ENCODE results near the gene SHCBP1L.
"Not testable (repeated sequence)": the region's sequence is repeated elsewhere in the genome, so short reads cannot be mapped to it uniquely, and the experiment has no call there.

The SHCBP1L gene

DNA sequence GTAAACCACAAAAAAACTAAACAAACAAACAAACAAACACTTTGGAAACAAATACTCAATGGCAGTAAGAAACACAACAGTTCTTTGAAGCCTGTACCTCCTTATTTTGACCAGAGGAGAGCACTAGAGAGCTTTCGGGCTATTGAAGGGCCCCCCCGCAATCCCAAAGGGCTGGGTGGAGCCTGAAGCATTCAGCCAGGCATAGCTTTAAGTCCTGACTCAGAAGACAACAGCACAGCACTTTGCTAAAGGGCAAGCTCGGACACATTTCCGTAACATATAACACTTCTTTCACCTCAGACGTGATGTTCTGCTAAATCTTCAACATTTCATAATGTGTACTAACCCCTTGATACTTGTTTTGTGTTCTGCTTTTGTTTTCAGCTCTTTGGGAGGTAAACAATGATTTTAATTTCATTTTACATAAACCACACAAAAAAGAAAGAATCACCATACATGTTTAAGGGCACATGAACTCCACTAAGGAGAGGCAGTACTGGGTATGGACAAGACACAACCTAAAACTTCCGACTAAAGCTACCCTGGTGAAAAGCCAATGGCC lies 9.7 kb upstream of the SHCBP1L start:
- DNase-seq = peak; percentile 77 to 78

DNA sequence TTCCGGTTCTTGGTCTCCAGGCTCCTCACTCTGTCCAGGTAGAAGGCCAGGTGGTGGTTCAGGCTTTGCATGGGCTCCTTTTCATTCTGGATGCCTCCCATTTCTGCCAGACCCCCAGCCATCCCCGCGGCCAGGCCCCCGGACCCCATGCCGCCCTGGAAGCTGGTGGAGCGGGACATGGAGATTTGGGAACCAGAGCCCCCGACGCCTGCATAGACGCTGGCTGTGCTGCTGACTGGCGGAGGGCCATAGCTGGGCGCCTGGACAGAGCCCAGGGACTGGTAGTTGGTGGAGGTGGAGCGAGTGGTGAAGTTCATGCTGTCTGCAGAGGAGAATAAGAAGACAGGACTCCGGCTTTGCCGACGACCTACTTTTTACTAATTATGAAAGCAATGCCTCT lies 7.1 kb upstream of the SHCBP1L start:
- DNase-seq = no peak

DNA sequence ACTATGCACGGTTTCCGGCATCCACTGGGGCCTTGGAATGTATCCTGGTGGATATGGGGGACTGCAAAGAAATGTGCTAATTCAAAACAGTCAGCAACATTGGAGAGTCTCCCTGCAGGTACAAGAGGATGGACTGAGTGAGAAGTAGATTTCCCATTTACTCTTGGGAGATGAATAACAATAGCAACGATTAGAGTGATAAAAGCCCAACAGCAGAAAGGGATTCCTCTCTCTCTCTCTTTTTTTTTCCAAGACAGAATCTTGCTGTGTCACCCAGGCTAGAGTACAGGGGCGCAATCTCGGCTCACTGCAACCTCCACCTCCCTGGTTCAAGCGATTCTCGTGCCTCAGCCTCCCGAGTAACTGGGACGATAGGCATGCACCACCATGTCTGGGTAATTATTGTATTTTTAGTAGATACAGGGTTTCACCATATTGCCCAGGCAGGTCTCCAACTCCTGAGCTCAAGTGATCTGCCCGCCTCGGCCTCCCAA lies 5.0 kb upstream of the SHCBP1L start:
- no peak for DNase-seq

DNA sequence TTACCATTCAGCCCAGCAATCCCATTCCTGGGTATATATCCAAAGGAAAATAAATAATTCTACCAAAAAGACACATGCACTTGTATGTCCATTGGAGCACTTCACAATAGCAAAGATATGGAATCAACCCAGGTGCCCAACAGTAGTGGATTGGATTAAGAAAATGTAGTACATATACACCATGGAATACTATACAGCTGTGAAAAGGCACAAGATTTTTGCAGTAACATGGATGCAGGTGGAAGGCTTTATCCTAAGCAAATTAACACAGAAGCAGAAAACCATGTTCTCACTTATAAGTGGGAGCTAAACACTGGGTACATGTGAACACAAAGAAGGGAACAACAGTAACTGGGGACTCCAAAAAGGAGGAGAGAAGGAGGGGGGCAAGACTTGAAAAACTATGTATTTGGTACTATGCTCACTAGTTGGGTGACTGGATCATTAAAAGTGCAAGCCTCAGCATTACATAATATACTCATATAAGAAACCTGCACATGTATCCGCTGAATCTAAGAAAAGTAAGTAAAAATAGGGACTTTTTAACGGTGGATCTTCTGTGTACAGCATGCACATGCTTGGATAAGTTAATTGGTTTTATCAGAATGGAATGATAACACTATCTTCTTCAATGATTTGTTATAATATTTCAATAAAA lies 3.9 kb upstream of the SHCBP1L start:
- DNase-seq = no peak

DNA sequence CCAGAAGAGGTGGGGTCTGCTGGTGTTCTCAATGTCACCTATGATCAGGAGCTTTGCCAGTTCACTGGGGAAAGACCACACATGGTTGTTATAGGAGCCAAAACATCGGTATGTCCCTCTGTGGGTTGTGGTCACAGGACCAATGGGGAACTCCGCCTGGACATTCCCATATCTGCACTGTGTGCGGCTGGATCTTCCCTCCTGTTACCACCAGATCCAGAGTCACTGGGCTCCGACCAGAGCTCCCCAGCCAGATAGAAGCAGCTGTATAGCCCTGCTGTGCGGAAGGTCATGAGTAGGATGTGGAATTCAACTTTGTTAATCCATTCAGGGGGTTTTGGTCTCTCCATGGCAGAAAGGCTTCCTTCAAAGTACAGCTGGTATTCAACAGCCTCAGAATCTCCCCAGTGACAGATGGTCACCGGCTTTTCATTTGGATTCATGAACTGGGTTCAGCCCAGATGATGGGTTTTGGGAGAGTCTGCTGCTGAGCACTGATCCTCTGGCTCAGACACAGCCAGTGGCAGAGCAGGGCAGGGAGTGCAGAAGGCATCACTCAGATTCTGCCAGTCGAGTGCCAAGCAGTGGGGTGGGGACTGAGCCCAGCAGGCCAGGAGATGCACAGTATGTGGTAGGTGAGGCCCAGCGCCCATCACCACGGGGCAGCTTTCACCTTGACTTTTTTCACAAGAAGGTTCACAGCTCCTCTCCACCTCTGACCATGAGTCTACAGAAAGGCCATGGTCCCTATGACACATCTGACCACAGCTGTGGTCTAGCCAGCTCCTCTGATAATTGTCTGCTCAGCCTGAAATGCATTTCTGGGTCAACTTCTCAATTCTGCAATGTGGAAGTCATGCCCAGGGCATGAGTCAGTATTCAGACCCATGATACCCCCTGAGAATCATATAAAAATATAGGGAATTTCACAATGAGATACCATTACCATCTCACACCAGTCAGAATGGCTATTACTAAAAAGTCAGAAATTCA lies 2.9 kb upstream of the SHCBP1L start:
- no peak for DNase-seq

DNA sequence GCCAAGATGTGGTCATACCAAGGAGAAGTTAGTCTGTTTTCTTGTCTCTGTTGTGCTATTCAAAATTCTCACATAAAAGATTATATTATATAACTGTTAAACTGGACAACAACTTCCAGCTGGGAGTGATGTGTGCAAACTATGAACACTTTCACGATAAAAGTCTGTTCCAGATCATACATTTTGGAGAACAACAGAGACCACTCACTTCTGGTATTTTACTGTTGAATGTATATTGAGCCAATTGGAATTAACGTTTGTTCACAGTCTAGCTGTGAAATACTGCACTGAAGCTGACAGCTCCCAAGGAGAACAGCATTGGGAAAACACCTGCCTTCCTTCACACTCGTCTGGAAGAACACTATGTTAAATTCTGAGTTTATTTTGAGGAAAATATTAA lies 860 bp upstream of the SHCBP1L start:
- DNase-seq = no peak

DNA sequence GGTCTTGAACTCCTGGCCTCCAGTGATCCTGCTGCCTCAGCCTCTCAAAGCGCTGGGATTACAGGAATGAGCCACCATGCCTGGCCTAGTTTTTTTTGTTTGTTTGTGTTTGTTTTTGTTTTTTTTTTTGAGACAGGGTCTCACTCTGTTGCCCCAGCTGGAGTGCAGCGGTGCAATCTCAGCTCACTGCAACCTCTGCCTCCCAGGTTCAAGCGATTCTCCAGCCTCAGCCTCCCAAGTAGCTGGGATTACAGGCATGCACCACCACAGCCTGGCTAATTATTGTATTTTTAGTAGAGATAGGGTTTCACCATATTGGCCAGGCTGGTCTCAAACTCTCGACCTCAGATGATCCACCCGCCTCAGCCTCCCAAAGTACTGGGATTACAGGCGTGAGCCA lies 9.6 kb downstream of the SHCBP1L start:
- DNase-seq = not testable (repeated sequence)

DNA sequence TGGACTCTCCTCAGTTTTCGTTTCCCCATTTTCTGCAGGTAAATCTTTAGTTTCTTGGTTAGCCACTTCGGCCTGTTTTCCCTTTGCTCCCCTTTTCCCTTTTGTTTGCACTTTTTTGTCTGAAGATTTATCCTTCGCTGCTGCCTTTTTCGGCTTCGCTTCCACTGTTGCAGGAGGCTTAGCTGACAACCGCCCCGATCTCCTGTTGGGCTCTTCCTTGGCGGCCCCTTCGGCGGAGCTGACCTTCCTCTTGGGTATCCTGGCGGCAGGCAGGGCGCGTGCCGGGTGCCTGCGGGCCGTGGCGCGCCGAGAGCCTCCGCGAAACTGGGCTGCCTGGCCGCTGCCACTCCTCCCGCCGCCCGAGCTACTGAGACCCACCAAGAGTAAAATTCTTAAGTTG lies 10.8 kb downstream of the SHCBP1L start:
- DNase-seq = not testable (repeated sequence)

DNA sequence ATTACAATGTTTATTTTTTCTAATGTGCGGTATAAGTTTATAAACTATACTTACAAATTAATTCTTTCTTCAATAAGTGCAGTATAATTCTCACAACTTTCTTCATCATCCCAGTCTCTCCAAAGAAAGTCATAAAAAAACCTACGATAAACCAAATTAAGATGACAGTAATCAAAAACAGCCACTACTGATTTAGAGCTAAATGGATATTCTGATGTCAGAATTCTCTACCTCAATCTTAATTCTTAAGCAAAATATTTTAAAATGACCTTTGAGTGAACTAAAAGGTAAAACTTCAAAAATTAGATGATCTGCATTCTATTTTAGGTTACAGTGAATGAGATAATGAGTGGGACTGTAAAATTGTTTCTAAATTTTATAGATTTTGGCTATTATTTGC lies 13.6 kb downstream of the SHCBP1L start:
- no peak for DNase-seq

DNA sequence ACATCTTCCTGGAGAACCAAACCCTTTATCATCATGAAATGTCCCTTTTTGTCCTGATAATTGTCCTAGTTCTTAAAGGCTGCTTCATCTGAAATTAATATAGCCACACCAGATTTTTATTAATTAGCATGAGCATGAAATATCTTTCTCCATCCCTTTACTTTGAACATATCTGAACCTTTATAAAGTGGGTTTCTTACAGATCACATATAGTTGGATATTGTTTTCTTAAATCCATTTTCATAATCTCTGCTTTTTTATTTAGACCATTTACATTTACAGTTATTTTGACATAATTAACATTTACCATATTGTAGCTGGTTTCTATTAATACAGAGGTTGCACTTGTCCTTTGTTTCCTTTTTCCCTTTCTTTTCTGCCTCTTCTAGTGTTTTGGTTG lies 17.2 kb downstream of the SHCBP1L start:
- DNase-seq = no peak

DNA sequence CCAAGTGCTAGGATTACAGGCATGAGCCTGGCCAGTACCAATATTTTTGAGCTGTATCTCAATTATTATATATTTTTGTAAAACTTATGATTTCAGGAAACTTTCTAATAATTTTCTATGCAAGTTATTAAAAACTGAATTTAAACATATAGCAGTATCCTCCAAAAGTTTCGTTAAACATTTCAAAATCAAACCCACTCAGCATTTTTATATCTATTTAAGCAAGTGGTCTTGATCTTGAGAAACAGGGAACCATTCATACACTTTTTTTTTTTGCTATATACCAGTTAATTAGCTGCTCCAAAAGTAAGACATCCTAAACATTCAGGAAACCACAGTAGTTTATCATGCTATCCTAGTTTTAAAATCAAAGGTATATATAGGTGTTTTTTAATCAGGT lies 22.0 kb downstream of the SHCBP1L start:
- DNase-seq = no peak

DNA sequence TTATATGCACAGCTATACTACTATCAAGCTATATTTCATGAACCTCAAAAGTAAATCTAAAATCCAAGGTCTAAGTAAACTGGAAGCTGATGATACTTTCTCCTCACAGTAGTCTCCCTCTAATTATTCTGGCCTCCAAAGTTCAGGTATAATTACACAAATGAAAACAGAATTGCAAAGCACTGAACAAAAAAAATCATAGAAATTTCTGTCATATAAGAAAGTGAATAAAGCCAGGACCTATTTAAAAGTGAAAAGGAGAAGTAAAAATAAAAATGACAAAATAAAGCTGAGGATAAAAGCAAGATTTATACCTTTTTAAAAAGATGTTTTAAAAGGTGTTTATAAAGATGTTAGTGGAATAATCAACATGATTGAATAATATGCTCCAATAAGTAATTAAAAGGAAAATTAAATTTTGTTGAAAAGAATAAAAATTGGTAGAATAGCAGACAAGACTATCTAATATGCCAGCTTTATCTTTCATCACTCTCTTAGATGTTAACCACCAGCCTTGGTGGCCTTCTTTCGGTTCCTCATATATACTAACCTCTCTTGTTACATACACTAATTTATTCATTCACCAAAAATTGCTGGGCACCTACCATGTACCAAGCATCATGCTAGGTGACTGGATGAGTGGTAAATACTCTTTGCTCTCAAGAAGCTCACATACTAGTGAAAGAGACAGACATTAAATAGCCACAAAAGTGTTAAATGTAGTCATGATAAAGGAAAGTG lies 25.1 kb downstream of the SHCBP1L start:
- no peak for DNase-seq

DNA sequence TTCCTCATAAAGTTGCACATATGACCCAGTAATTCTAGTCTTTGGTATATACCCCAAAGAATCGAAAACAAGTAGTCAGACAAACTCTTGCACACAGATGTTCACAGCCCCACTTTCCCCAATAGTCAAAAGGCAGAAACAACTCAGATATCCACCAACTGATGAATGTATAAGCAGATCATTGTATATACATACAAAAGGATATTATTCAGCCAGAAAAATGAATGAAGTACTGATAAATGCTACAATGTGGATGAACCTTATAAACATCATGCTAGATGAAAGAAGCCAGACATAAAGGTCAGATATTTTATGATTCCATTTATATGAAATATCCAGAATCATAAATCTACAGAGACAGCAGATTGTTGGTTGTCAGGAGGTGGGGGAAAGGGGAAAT lies 27.3 kb downstream of the SHCBP1L start:
- no peak for DNase-seq

DNA sequence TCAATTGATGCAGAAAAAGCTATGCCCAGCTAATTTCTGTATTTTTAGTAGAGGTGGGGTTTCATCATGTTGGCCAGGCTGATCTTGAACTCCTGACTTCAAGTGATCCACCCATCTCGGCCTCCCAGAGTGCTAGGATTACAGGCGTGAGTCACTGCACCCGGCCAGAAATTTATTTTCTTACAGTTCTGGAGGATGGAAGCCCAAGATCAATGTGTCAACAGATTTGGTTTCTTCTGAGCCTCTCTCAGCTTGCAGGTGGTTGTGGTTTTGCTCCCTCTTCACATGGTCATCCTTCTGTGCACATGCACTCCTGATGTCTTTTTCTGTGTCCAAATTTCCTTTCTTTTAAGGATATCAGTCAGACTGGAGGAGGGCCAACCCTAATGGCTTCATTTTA lies 35.6 kb downstream of the SHCBP1L start:
- DNase-seq = no peak

DNA sequence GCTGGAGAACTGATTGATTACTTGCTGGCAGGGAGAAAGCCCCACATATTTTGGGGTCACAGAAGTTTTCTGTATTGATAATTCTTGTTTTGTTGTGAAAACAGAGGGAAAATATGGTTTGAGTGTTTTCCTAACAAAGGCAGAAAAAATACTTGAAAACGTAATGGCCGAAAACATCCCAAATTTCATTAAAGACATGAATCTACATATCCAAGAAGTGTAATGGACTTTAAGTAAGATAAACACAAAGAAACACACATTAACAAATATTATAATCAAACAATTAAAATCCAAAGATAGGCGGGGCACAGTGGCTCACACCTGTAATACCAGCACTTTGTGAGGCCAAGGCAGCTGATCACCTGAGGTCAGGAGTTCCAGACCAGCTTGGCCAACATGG lies 39.6 kb downstream of the SHCBP1L start:
- no peak for DNase-seq

DNA sequence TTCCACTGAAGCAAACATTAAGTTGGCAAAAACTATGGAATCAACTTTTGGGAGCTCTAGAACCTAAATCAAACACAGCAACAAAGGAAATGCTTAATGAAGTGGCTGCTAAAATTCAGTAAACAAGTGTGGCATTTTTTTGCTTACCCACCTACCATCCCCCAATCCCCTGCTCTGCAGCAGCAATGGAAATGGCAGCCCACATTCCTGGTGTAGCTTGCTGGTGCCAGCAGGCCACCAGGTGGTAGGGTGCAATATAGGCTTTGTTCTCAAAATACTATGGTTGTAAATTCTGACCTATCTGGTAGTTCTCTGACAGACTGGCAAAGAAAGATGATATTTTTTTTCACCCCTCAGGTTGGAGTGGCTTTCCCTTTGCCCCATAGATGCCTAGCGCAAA lies 42.8 kb downstream of the SHCBP1L start:
- DNase-seq = no peak

DNA sequence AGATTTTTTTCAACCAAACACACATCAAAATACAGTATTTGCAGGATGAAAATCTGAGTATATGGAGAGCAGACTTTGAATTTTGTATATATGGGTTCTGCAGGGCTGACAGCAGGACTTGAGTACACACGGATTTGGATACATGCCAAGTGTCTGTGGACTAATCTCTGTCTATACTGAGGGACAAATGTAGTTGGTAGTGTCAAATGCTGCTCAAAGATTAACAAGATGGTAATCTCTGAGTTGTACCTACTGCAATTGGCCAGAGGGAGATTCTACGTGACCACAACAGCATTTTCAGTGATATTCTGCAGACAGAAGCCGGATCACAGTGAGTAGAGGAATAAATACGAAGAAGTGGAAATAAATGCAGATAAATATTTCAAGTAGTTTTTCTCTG lies 43.4 kb downstream of the SHCBP1L start:
- DNase-seq = no peak

DNA sequence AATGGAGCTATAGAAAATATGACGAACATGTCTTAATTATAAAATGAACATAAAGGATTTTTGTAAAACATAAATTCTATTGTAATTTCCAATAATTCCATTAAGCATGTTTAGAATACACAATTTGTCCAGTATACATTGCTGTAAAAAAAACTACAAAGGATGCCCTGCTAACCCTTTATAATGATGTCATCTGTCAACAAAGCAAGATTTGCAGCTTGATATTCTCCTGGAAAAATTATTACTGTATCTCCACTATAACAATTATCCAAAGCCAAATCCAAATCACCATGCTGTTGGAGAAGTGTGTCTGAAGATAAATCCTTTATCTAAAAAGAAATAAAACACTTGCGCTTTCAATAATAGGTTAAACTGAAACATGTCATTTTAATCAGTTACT lies 47.6 kb downstream of the SHCBP1L start:
- no peak for DNase-seq

DNA sequence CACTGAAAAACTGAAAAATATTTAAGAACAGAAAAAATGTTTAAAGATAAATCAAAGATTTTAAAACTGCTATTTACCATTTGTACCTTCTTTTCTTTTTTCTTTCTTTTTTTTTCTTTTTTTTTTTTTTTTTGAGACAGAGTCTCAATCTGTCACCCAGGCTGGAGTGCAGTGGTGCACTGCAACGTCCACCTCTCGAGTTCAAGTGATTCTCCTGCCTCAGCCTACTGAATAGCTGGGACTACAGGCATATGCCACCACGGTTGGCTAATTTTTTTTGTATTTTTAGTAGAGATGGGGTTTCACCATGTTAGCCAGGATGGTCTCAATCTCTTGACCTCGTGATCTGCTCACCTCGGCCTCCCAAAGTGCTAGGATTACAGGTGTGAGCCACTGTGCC lies 51.0 kb downstream of the SHCBP1L start:
- DNase-seq = not testable (repeated sequence)

DNA sequence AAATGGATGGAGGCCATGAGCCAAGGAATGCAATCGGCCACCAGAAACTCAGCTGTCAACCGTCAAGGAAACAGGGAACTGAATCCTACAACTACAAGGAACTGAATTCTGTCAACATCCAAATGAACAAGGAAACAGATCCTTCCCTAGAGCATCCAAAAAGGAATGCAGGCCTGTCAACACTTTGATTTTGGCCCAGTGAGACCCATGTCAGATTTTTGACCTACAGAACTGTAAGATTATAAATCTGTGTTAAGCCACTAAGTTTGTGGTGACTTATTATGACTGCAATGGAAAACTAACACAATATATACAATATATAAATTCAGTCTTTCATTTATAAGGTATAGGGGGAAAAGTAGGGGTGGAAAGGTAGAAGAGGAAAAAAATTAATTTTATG lies 55.3 kb downstream of the SHCBP1L start:
- no peak for DNase-seq

DNA sequence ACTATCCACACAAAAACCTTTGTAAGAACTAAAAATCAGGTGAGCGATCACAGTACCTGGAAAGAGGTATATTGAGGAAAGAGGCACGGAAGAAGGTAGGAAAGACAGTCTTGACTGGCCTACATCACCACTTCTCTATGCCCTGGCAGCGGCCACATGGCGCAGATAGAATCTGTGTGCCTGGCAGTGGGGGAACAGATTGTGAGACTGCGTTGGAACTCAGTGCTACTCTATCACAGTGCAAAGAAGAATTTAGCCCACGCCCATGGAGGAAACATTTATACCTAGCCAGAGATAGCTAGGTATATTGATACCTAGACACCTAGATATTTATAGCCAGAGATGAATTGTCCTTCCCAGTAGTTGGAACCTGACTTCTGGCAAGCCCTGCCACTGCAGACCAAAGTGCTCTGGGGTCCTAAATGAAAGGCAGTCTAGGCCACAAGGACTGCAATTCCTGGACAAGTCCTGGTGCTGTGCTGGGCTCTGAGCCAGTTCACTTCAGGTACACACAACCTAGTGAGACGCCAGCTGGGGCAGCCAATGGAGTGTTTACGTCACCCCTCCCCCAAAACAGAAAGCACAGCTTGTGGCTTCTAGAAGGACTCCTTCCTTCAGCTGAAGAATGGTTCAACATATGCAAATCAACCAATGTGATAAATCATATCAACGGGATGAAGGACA lies 61.9 kb downstream of the SHCBP1L start:
- DNase-seq = no peak

DNA sequence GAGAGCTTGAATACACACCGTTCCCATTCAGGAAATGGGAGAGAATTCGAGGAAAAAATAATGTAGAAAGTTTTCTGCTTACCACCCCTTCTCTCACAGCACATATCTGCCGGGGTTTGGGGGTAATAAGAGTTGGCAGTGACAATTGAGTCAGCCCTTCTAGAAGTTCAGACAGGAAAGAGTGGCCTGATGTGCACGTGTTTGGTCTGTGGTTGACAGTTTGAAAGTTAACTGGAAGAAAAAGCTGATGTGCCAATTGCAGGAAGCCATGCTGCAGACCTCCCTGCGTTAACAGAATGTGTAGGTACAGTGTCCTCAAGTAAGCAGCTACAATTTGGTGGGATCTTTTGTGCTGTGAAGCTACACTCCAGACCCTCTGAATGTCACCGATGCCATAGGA lies 63.0 kb downstream of the SHCBP1L start:
- DNase-seq = peak; percentile 51 to 67

All from AML-193 (cell line).